RKO (cell line): Measurements from ENCODE around the gene PPIE.

Experiments used
- DNase-seq: peaks from one replicate; pipeline ENCODE4 v3.0.0-alpha.2; 2016; ENCODE audit warnings: low spot score

The PPIE gene

GRCh38 chr1:39720094-39720999 is 18.3 kb upstream of the PPIE start:
- DNase-seq, result peak; percentile 78

- DNase-seq, result no peak
Observed at GRCh38 chr1:39721664-39722063, 17.0 kb upstream of the PPIE start.

GRCh38 chr1:39722495-39722894 is 16.2 kb upstream of the PPIE start:
- DNase-seq, result peak; percentile 20

- DNase-seq, result no peak
Observed at GRCh38 chr1:39726600-39726999, 12.1 kb upstream of the PPIE start.

- DNase-seq, result no peak
Observed at GRCh38 chr1:39727221-39727931, 11.3 kb upstream of the PPIE start.

- DNase-seq, result no peak
Observed at GRCh38 chr1:39727932-39728317, 10.8 kb upstream of the PPIE start.

GRCh38 chr1:39729030-39729429 is 9.7 kb upstream of the PPIE start:
- DNase-seq, result no peak

GRCh38 chr1:39729842-39730241 is 8.8 kb upstream of the PPIE start:
- DNase-seq, result no peak

GRCh38 chr1:39732730-39733129 is 6.0 kb upstream of the PPIE start:
- DNase-seq, result no peak

- DNase-seq, result no peak
Observed at GRCh38 chr1:39733161-39733560, 5.5 kb upstream of the PPIE start.

GRCh38 chr1:39735731-39736130 is 3.0 kb upstream of the PPIE start:
- DNase-seq, result no peak

- no peak for DNase-seq
Observed at GRCh38 chr1:39737546-39738169, 1.0 kb upstream of the PPIE start.

GRCh38 chr1:39745016-39745670 is 6.5 kb downstream of the PPIE start:
- DNase-seq, result no peak

- DNase-seq, result no peak
Observed at GRCh38 chr1:39751595-39751994, 12.9 kb downstream of the PPIE start.

GRCh38 chr1:39752703-39753102 is 14.0 kb downstream of the PPIE start:
- DNase-seq, result no peak

GRCh38 chr1:39753132-39754025 is 14.7 kb downstream of the PPIE start:
- no peak for DNase-seq

GRCh38 chr1:39754026-39754570 is 15.4 kb downstream of the PPIE start:
- no peak for DNase-seq

GRCh38 chr1:39754906-39755504 is 16.3 kb downstream of the PPIE start:
- DNase-seq, result no peak

GRCh38 chr1:39755965-39756659 is 17.4 kb downstream of the PPIE start:
- no peak for DNase-seq

- DNase-seq, result no peak
Observed at GRCh38 chr1:39757501-39757900, 18.8 kb downstream of the PPIE start.
